GM18907 (cell line): ENCODE data around the gene GON7.
A peak's percentile ranks its signal among the peaks of the same experiment; 100 is the strongest.
"Not testable (repeated sequence)": the region's sequence is repeated elsewhere in the genome, so short reads cannot be mapped to it uniquely, and the experiment has no call there.

Experiments used
- ATAC-seq: cut with Tn5 transposase; IDR thresholded peaks from one replicate; pipeline ENCODE4 v1.9.1; 2021; ENCODE audit warnings: mild to moderate bottlenecking, moderate library complexity; ENCODE audit not compliant: unreplicated experiment

Gene GON7

DNA sequence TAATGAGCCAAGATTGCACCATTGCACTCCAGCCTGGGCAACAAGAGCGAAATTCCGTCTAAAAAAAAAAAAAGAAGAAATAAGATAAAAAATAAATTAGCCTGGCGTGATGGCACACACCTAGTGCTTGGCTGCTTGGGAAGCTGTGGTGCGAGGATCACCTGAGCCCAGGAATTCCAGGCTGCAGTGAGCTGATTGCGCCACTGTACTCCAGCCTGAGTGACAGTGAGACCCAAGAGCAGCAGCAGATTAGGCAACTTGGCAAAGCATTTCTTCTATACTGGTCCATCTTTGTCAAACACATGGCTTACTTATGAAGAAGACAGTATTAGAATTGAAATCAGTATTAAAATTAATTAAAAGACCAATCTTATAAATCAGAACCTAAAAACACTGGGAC, 6.3 kb downstream of the GON7 start:
- no peak for ATAC-seq

DNA sequence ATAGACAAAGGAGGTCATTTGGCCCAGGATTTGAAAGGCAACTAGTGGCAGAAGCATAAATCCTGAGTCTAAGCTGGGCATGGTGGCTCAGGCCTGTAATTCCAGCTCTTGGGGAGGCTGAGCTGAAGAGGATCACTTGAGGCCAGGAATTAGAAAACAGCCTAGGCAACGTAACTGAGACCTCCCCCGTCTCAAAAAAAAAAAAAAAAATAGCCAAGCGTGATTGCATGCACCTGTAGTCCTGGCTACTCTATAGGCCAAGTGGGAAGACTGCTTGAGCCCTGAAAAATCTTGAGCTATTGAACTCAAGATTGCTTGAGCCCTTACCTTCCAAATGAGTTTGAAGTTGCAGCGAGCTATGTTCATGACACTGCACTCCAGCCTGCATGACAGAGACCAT, 7.8 kb downstream of the GON7 start:
- no peak for ATAC-seq

GRCh38 chr14:93195316-93195999, 11.4 kb downstream of the GON7 start:
- no peak for ATAC-seq

GRCh38 chr14:93186956-93187355, 19.9 kb downstream of the GON7 start:
- ATAC-seq: no peak

- ATAC-seq: no peak
Observed at GRCh38 chr14:93186466-93186865, 20.4 kb downstream of the GON7 start.

DNA sequence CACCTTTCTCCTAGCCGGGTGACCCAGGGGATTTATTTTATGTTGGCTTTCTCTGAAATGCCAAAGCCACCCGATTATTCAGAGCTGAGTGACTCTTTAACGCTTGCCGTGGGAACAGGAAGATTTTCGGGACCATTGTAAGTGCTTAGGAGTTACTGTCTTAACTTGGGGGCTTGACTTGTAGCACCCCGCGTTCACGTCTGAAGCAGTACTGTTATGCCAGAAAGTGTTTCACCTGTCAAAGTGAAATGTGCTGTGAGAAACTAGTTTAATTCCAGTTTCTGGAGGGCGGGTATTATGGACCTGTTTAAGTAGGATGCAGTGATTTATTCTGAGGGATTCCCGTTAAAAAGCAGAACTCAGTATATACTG, 21.5 kb downstream of the GON7 start:
- ATAC-seq: peak; percentile 16

DNA sequence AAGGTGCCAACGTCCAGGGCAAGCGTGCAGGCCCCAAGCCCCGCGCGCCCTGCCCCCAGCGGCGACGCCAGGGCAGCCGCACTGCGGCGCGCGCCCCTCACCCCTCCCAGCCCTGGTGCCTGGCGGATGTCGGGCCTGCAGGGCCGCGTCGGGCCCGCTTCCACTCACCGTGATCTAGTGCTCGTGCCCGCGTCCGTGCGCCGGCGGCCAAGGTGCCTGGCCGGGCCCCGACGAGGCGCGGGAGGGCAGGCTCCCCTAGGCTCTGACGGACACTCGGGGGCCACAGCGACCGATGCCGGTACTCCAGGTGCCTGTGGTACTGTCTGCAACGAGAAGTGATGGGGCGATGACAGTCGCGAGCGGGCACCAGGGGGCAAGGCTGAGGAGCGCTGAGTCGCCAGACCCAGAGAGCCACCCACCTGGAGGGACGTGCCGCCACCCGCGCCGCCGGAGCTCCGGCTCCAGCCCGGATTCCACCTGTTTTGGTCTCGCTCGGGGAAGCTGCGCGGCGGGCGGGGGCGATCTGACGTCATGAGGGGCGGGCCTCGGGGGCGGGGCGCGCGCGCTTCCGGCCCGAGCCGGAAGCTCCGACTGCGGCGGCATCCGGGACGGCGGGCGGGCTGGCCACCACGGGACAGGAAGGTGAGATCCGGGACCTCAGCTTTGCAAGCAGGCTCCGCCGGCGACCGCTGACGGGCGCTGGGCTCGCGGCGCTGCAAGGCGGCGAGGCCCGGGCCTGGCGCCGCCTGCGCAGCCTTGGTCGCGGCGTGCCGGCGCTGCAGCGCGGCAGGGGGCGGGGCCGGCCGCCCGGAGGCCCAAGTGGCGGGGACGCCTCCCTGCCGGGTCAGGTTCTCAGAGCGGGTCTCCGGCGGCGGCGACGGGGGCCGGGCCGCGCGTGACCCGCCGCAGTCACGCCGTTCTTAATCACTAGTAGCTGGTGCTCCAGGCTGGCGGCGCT, 22.2 kb downstream of the GON7 start, which contains the start of the genes LYSET and MOAP1:
Gene LYSET, plus strand, starts transcription at position 927 of the 958 bp plus-strand sequence. CDS start 89 bp downstream, outside the sequence.
Gene MOAP1, minus strand, starts transcription at position 507 of the 958 bp plus-strand sequence. CDS start 655 bp downstream, outside the sequence.
- ATAC-seq: peak; percentile 88

DNA sequence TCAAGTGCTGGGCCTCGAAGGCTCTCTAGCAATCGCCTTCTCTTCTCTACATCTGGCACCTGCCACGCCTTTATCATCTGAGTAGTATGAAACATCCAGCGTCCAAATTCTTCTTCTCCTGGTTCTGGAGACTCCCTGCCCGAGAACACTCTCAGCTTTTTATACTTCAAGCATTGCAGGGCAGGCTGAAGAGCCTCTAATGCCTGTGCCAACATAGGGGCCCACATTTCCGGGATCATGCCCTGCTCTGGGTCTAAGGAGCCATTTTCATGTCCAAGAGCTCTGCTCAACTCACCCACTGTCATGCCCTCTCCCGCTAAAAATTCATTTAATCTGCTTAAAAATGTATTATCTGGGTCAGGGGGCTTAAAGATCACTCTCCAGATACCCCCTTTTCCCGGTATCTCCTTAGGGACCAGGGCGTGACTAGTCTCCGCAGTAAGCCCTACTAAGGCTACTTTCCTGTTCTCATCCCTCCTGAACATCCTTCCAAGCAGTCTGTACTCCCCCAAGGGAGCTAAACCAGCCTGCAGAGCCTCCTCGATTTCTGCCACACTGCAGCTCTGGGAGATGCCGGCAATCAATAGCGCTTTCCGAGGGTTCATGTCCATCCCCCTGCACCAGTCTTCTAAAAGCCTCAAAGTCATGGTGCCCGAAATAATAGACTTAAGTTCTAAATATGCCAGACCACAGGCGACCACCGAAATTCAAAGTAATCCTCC, 23.1 kb downstream of the GON7 start:
- no peak for ATAC-seq

- ATAC-seq: no peak
Observed at GRCh38 chr14:93175492-93175891, 31.4 kb downstream of the GON7 start.

GRCh38 chr14:93174731-93175130, 32.1 kb downstream of the GON7 start:
- not testable (repeated sequence) for ATAC-seq

DNA sequence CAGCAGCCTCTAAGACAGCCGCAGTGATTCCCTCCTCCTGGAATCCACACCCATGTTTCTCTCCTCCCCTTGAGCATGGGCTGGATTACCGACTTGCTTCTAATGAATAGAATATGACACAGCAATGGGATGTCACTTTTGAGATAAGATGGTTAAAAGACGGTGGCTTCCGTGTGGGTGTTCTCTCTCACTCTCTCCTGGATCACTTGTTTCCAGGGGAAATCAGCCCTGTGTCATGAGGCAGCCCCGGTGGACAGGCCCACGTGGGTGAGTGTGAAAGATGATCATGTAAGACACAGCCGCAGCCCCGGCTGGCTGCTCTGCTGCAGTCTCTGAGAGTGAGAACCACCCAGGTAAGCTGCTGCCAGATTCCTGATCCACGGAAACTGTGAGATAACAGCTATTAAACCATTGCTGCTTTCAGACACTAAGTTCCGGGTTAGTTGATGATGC, 32.9 kb downstream of the GON7 start:
- no peak for ATAC-seq

- ATAC-seq: no peak
Observed at GRCh38 chr14:93171376-93171775, 35.5 kb downstream of the GON7 start.

DNA sequence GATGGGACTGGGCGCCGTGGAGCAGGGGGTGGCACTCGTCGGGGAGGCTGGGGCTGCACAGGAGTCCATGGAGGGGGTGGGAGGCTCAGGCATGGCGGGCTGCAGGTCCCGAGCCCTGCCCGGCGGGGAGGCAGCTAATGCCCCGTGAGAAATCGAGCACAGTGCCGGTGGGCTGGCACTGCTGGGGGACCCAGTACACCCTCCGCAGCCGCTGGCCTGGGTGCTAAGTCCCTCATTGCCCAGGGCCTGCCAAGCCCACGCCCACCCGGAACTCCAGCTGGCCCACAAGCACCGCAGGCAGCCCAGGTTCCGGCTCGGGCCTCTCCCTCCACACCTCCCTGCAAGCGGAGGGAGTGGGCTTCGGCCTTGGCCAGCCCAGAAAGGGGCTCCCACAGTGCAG, 36.7 kb downstream of the GON7 start:
- ATAC-seq: not testable (repeated sequence)

GRCh38 chr14:93169619-93170018, 37.2 kb downstream of the GON7 start:
- not testable (repeated sequence) for ATAC-seq

DNA sequence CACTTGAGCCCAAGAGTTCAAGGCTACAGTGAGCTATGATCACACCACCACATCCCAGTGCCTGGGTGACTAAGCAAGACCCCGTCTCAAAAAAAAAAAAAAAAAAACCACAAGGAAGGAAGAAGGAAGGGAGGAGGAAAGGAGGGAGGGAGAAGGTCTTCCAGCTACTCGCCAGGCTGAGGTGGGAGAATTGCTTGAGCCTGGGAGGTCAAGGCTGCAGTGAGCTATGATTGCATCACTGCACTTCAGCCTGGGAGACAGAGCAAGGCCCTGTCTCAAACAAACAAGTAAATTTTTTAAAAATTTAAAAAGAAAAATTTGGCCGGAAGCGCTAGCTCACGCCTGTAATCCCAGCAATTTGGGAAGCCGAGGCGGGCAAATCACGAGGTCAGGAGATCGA, 38.3 kb downstream of the GON7 start:
- ATAC-seq: not testable (repeated sequence)

GRCh38 chr14:93165271-93166265, 41.3 kb downstream of the GON7 start:
- not testable (repeated sequence) for ATAC-seq

DNA sequence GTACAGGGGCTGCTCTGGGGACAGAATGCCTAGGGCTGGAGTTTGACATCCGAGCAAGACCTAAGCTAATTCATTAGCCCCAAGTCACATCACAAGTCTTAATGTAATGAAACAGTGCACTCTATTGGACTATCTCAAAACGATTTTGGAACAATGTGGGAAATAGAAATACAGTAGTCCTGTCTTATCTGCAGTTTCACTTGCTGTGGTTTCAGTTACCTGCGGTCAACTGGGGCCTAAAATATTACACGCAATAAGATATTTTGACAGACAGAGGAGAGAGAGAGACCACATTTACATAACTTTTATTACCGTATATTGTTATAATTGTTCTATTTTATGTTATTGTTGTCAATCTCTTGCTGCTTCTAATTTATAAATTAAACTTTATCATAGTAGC, 43.3 kb downstream of the GON7 start:
- ATAC-seq: peak; percentile 44

- no peak for ATAC-seq
Observed at GRCh38 chr14:93161411-93161940, 45.4 kb downstream of the GON7 start.

DNA sequence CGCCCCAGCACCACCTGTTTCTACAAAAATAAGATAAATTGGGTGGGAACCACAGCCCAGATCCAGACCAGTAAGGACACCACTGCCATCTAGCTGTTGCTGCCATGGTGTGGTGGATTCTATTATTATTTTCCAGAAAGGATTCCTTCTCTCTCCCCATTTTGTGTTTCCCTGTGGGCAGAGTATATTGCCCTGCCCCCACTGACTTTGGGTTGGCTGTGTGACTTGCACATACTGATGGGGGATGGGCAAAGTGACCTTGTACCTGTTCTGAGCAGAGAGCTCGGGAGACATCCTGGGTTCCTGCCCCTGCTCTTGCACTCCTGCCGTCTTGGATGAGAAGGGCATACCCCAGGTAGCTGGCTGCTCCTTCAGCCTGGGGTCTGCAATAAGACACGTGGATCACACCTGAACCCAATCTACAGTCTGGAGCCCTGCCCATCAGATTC, 46.5 kb downstream of the GON7 start:
- no peak for ATAC-seq
